ENCODE data around the gene PRR3.

The PRR3 gene

GRCh38 chr6:30537931-30538330 lies 19.2 kb upstream of the PRR3 start:
- Histone ChIP-seq H3K27ac (ENCODE audit: low read depth, low read length) (no peak overlapping the region), H3K4me3 (ENCODE audit: low read depth in 1 of 2, low read length in 2 of 2) (no peak overlapping the region), H3K9me3 (ENCODE audit: control insufficient read depth in 1 of 2, low read length in 2 of 2) (no peaks in the 10 kb centered on the region), H3K27me3 (ENCODE audit: control insufficient read depth in 1 of 2, insufficient read depth in 2 of 2, low read length in 2 of 2) (no peaks in the 10 kb centered on the region), H3K36me3 (ENCODE audit: control insufficient read depth in 1 of 2, insufficient read depth in 2 of 2, low read length in 2 of 2) (no peaks in the 10 kb centered on the region), H3K4me1 (ENCODE audit: control insufficient read depth in 1 of 2, insufficient read depth in 2 of 2, low read length in 2 of 2) (peaks cover 6 to 13% of the 10 kb centered on the region in 2 donors), H3K9ac (ENCODE audit: low read depth in 1 of 2, low read length in 2 of 2) (no peak overlapping the region)

DNA sequence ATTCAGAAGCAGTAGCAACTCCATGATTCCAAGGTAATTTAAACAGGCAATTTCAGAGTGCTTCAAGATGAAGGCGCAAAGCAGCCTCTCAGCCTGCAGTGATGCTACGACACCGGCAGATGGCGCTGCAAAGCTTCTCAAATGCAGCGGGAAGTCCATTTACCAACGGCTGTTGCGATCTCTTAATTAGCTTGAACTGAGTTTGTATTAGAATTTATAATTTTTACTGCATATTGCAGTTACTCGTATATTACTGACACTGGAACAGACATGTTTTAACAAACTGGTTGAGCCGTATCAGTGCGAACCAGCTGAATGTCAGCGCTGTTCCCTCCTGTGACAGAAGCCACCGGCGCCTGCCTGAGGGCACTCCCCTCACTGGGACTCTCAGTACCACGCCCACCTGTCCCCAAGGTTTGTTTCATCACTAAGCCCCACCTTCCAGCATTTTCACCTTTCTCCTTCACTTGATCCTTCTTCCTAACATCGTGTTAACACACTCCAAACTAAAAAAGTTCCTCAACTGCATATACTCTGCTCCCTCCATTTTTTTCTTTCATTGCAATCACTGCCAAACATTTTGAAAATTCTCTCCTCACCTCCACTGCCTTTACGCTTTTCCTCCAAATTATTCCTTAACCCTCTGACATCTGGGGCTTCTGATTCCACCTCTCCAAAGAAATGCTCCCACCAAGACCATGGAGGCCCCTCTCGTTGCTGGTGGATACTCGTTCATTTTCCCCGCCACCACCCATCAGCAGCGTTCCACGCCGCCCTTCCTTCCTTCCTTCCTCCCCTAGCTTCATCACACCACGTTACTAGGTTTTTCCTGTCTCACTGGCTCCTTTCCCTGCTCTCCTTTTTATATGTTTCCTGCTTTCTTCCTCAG lies 15.3 kb upstream of the PRR3 start:
- Histone ChIP-seq H3K9me3 (ENCODE audit: control insufficient read depth in 1 of 2, low read length in 2 of 2) (no peaks in the 10 kb centered on the region), H3K9ac (ENCODE audit: low read depth in 1 of 2, low read length in 2 of 2) (peak overlapping the region; percentile 31 to 57), H3K4me1 (ENCODE audit: control insufficient read depth in 1 of 2, insufficient read depth in 2 of 2, low read length in 2 of 2) (peaks cover 6 to 13% of the 10 kb centered on the region in 2 donors), H3K36me3 (ENCODE audit: control insufficient read depth in 1 of 2, insufficient read depth in 2 of 2, low read length in 2 of 2) (peaks cover 7 to 12% of the 10 kb centered on the region in 2 donors), H3K4me3 (ENCODE audit: low read depth in 1 of 2, low read length in 2 of 2) (peak overlapping the region; percentile 70 to 73), H3K27me3 (ENCODE audit: control insufficient read depth in 1 of 2, insufficient read depth in 2 of 2, low read length in 2 of 2) (no peaks in the 10 kb centered on the region), H3K27ac (ENCODE audit: low read depth, low read length) (no peak overlapping the region)

DNA sequence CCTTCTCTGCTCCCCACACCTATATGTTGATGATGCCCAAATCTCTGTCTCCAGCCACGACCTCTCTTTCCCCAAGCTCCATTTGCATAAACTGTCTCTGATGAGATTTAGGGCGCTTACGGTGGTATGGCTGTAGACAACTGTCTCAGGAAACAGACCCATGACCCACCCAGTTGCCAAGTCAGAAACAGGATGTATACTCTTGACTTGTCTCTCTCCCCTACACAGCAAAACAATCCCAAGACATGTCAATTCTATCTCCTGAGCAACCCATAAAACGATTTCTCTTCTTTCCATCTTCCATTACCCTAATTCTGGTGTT lies 14.7 kb upstream of the PRR3 start:
- Histone ChIP-seq H3K9ac (ENCODE audit: low read depth in 1 of 2, low read length in 2 of 2) (peak overlapping the region in 1 of 2 donors; percentile 57), H3K36me3 (ENCODE audit: control insufficient read depth in 1 of 2, insufficient read depth in 2 of 2, low read length in 2 of 2) (peaks cover 9 to 19% of the 10 kb centered on the region in 2 donors), H3K4me1 (ENCODE audit: control insufficient read depth in 1 of 2, insufficient read depth in 2 of 2, low read length in 2 of 2) (peaks cover 6 to 13% of the 10 kb centered on the region in 2 donors), H3K27ac (ENCODE audit: low read depth, low read length) (no peak overlapping the region), H3K9me3 (ENCODE audit: control insufficient read depth in 1 of 2, low read length in 2 of 2) (no peaks in the 10 kb centered on the region), H3K4me3 (ENCODE audit: low read depth in 1 of 2, low read length in 2 of 2) (peak overlapping the region in 1 of 2 donors; percentile 73), H3K27me3 (ENCODE audit: control insufficient read depth in 1 of 2, insufficient read depth in 2 of 2, low read length in 2 of 2) (no peaks in the 10 kb centered on the region)

GRCh38 chr6:30542915-30543314 lies 14.2 kb upstream of the PRR3 start:
- no peaks in the 10 kb centered on the region for H3K9me3 ChIP-seq (ENCODE audit: control insufficient read depth in 1 of 2, low read length in 2 of 2)
- peaks cover 6 to 13% of the 10 kb centered on the region in 2 donors for H3K4me1 ChIP-seq (ENCODE audit: control insufficient read depth in 1 of 2, insufficient read depth in 2 of 2, low read length in 2 of 2)
- no peak overlapping the region for H3K4me3 ChIP-seq (ENCODE audit: low read depth in 1 of 2, low read length in 2 of 2)
- peaks cover 9 to 21% of the 10 kb centered on the region in 2 donors for H3K36me3 ChIP-seq (ENCODE audit: control insufficient read depth in 1 of 2, insufficient read depth in 2 of 2, low read length in 2 of 2)
- H3K27ac ChIP-seq (ENCODE audit: low read depth, low read length) = no peak overlapping the region
- H3K27me3 ChIP-seq (ENCODE audit: control insufficient read depth in 1 of 2, insufficient read depth in 2 of 2, low read length in 2 of 2) = no peaks in the 10 kb centered on the region
- H3K9ac ChIP-seq (ENCODE audit: low read depth in 1 of 2, low read length in 2 of 2) = no peak overlapping the region

- Histone ChIP-seq H3K9ac (ENCODE audit: low read depth in 1 of 2, low read length in 2 of 2) (no peak overlapping the region), H3K4me3 (ENCODE audit: low read depth in 1 of 2, low read length in 2 of 2) (no peak overlapping the region), H3K27ac (ENCODE audit: low read depth, low read length) (no peak overlapping the region), H3K9me3 (ENCODE audit: control insufficient read depth in 1 of 2, low read length in 2 of 2) (no peaks in the 10 kb centered on the region), H3K27me3 (ENCODE audit: control insufficient read depth in 1 of 2, insufficient read depth in 2 of 2, low read length in 2 of 2) (no peaks in the 10 kb centered on the region), H3K4me1 (ENCODE audit: control insufficient read depth in 1 of 2, insufficient read depth in 2 of 2, low read length in 2 of 2) (peaks cover 6 to 13% of the 10 kb centered on the region in 2 donors), H3K36me3 (ENCODE audit: control insufficient read depth in 1 of 2, insufficient read depth in 2 of 2, low read length in 2 of 2) (peaks cover 9 to 29% of the 10 kb centered on the region in 2 donors)
These were observed 13.3 kb upstream of the PRR3 start for GRCh38 chr6:30543821-30544220.

GRCh38 chr6:30544666-30545272 lies 12.3 kb upstream of the PRR3 start:
- Histone ChIP-seq H3K4me3 (ENCODE audit: low read depth in 1 of 2, low read length in 2 of 2) (no peak overlapping the region), H3K36me3 (ENCODE audit: control insufficient read depth in 1 of 2, insufficient read depth in 2 of 2, low read length in 2 of 2) (peaks cover 9 to 36% of the 10 kb centered on the region in 2 donors), H3K9me3 (ENCODE audit: control insufficient read depth in 1 of 2, low read length in 2 of 2) (no peaks in the 10 kb centered on the region), H3K4me1 (ENCODE audit: control insufficient read depth in 1 of 2, insufficient read depth in 2 of 2, low read length in 2 of 2) (peaks cover 6 to 13% of the 10 kb centered on the region in 2 donors), H3K9ac (ENCODE audit: low read depth in 1 of 2, low read length in 2 of 2) (no peak overlapping the region), H3K27ac (ENCODE audit: low read depth, low read length) (no peak overlapping the region), H3K27me3 (ENCODE audit: control insufficient read depth in 1 of 2, insufficient read depth in 2 of 2, low read length in 2 of 2) (no peaks in the 10 kb centered on the region)

DNA sequence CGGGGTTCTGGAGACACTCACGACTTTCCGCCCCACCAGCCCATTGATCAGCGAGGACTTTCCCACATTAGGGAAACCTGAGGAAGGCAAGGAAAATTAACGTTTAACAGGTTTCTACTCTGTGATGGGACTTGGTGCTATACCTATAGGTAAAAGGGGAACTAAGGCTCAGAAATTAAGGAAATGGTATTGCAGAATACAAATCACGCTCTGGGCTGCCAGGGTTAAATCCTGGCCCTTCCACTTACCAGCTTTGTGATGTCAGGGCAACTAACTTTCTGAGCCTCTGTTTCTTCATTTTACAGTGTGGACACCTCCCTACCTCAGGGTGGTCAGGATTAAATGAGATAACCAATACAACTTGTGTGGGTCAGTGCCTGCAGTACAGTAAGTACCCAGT lies 9.6 kb upstream of the PRR3 start:
- Histone ChIP-seq H3K36me3 (ENCODE audit: control insufficient read depth in 1 of 2, insufficient read depth in 2 of 2, low read length in 2 of 2) (peaks cover 18 to 55% of the 10 kb centered on the region in 2 donors), H3K27me3 (ENCODE audit: control insufficient read depth in 1 of 2, insufficient read depth in 2 of 2, low read length in 2 of 2) (no peaks in the 10 kb centered on the region), H3K27ac (ENCODE audit: low read depth, low read length) (no peak overlapping the region)

GRCh38 chr6:30548375-30548774 lies 8.7 kb upstream of the PRR3 start:
- Histone ChIP-seq H3K27me3 (ENCODE audit: control insufficient read depth in 1 of 2, insufficient read depth in 2 of 2, low read length in 2 of 2) (no peaks in the 10 kb centered on the region), H3K4me3 (ENCODE audit: low read depth in 1 of 2, low read length in 2 of 2) (no peak overlapping the region), H3K4me1 (ENCODE audit: control insufficient read depth in 1 of 2, insufficient read depth in 2 of 2, low read length in 2 of 2) (no peaks in the 10 kb centered on the region), H3K9ac (ENCODE audit: low read depth in 1 of 2, low read length in 2 of 2) (no peak overlapping the region), H3K27ac (ENCODE audit: low read depth, low read length) (no peak overlapping the region), H3K36me3 (ENCODE audit: control insufficient read depth in 1 of 2, insufficient read depth in 2 of 2, low read length in 2 of 2) (peaks cover 18 to 64% of the 10 kb centered on the region in 2 donors), H3K9me3 (ENCODE audit: control insufficient read depth in 1 of 2, low read length in 2 of 2) (no peaks in the 10 kb centered on the region)

More for the DNA sequence above, 9.6 kb upstream of the PRR3 start:
- no peak overlapping the region for H3K9ac ChIP-seq (ENCODE audit: low read depth in 1 of 2, low read length in 2 of 2)
- H3K9me3 ChIP-seq (ENCODE audit: control insufficient read depth in 1 of 2, low read length in 2 of 2) = no peaks in the 10 kb centered on the region
- no peak overlapping the region for H3K4me3 ChIP-seq (ENCODE audit: low read depth in 1 of 2, low read length in 2 of 2)
- peaks cover 0 to 2% of the 10 kb centered on the region in 2 donors for H3K4me1 ChIP-seq (ENCODE audit: control insufficient read depth in 1 of 2, insufficient read depth in 2 of 2, low read length in 2 of 2)

GRCh38 chr6:30554404-30554803 lies 2.7 kb upstream of the PRR3 start:
- no peak overlapping the region for H3K27ac ChIP-seq (ENCODE audit: low read depth, low read length)
- H3K36me3 ChIP-seq (ENCODE audit: control insufficient read depth in 1 of 2, insufficient read depth in 2 of 2, low read length in 2 of 2) = peaks cover 9 to 41% of the 10 kb centered on the region in 2 donors

More at GRCh38 chr6:30554404-30554803, 2.7 kb upstream of the PRR3 start:
- Histone ChIP-seq H3K9me3 (ENCODE audit: control insufficient read depth in 1 of 2, low read length in 2 of 2) (no peaks in the 10 kb centered on the region), H3K27me3 (ENCODE audit: control insufficient read depth in 1 of 2, insufficient read depth in 2 of 2, low read length in 2 of 2) (no peaks in the 10 kb centered on the region), H3K4me3 (ENCODE audit: low read depth in 1 of 2, low read length in 2 of 2) (no peak overlapping the region), H3K9ac (ENCODE audit: low read depth in 1 of 2, low read length in 2 of 2) (no peak overlapping the region), H3K4me1 (ENCODE audit: control insufficient read depth in 1 of 2, insufficient read depth in 2 of 2, low read length in 2 of 2) (peaks cover 9 to 18% of the 10 kb centered on the region in 2 donors)

Measured in duodenal mucosa (tissue), 2 donors.